ENCODE measurements around the gene ASPA. TPM values are rescaled to one million over a fixed set of nuclear protein-coding genes. Genes with fewer than 3 reads are reported as not detected.

ASPA gene
- total RNA-seq, 1 donor from 2014 or later: 2.5 TPM

DNA sequence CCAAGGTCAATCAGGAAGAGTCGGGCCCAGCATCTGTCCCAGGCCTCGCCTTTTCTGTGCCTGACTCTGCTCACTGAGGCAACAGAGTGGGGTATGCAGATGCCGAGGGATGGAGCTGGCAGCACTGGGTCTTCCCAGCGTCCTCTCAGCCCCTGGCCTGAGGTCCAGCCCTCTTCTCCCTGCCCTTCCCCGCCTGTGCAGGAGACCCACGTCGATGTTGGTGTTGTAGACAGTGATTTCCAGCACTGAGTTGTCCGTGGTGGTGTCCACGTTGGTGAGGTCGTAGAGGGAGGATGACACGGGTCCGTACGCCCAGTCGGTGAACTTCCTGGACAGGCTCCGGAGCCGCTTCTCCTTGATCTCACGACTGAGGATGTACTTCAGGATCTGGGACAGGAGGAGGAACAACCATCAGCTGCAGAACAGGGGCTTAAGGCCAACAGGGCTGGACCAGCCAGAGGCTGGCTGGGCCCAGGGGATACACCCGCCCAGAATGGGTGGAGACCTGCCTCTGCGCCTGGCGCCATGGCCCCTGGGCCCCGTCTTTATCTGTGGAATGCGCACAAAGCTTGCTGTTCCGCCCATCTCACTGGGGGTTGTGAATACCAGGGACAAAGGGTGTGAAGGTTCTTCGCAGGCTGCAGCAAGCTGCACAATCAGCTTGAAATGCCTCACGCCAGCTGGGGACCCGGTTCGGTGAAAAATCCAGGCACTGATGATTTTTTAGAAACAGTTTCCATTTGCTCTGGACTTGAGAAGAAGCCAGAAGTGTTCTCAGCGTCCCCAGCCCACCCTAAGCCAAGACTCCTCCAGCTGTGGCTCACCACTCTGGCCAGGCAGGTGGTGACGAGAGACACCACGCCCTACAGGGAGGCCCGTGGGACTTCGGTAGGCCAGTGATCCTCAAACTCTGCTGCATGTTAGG, 54.3 kb downstream of the ASPA start:
- peak; percentile 92 for ATAC-seq (ENCODE audit: poor library complexity)
- peak; percentile 92 for DNase-seq
- intact Hi-C loops (cut with DNase I): no loop called here

DNA sequence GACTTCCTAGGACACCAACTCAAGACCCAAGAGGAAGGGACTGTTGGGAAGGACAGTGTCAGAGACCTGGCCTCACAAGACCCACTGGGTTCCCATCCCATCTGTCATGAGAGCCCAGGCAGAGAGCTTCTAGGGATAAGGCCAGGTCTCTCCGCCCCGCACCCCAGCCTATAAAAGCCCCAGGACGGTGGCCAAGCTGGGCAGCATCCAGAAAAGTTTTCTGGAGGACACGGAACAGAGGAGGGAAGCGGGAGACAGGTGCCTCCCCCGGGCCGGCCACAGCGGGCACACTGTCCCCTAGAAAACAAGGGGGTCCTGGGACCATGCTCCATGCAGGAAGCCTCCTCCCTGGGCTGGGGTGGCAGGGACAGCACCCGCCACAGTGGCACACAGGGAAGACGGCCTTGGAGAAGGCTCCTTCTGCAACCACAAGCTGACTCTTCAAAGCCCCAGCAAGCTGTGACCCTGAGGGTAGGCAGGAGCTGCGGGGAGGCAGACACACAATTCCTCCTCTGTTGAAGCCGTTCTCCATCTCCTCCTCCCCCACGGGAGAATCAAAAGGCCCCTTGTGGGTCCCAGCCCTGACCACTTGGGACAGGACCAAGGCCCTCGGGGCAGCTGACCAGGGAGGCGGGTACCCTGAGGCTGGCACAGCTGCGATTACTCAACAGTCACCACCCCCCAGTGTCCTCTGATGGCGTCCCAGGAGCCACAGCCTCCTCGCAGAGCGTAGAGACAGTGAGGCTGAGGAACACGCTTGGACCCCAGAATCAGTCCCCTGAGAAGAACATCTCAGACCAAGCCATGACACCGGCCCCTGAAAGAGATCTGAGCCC, 55.7 kb downstream of the ASPA start:
- intact Hi-C loops (cut with DNase I): no loop called here
- ATAC-seq (ENCODE audit: poor library complexity) (peak; percentile 23), DNase-seq (peak; percentile 77)

DNA sequence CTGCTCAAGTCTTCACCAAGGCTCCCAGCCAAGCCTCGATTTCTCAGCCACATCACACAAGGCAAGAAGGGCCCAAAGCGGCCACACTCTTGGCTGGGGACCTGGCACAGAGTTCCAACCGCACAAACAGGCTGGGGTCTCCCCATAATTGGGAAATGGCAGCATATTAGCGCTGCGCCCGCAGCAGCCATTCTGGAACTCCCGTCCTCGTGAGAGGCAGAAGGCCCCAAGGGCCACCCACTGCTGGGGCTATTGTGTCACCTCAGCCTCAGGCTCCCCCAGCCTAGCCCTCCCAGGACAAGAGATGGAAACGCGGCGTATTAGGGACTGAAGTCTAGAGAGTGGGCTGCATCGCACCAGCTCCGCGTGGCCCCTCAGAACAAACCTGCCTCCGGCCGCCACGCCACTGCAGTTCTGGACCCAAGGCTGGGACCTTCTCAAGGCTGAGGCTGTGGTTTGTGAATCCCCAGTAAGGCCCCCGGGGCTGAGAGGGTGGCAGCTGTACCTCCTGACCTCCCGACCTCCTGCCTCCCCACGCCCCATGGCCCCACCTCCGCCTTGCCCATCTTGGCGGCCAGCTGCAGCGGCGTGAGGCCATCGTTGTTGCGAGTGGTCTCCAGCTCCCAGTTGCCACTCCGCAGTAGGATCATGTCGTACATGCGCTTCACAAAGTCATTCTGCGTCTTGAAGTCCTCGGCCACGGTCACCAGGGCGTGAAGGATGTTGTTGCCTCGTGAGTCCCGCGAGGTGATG, 56.5 kb downstream of the ASPA start:
- intact Hi-C loops (cut with DNase I): no loop called here
- ATAC-seq (ENCODE audit: poor library complexity) (no peak), DNase-seq (peak; percentile 27)

DNA sequence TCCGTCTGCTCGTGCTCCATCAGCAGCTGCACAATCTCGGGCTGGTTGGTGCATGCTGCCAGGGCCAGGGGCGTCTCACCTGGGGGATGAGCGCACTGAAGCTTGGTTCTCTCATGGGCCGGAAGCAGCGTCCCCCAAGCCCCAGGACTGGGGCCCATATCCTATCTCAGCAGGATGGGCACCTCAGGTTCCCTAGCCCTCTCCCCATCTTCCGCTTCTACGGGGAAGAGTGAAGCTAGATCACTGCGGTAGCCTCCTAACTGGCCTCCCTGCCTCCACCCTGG, 57.0 kb downstream of the ASPA start:
- ATAC-seq (ENCODE audit: poor library complexity): no peak
- no peak for DNase-seq
- intact Hi-C loops (cut with DNase I): no loop called here

DNA sequence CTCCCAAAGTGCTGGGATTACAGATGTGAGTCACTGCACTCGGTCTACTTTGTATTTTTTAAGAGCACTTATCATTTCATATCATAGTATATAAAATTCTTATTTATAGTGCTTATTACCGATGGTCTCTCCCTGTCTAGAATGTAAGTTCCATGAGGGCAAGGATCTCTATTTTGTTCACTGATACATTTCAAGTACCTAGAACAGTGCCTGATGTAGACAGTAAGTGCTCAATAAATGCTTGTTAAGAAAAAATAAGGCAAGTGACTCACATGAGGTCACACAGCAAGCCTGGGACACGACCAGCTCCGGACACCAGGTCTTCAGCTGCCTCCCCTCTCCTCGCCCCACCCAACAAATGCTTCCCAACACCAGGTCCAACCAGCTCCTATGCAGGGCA, 58.0 kb downstream of the ASPA start:
- DNase-seq: no peak
- intact Hi-C loops (cut with DNase I): no loop called here
- ATAC-seq (ENCODE audit: poor library complexity): no peak

DNA sequence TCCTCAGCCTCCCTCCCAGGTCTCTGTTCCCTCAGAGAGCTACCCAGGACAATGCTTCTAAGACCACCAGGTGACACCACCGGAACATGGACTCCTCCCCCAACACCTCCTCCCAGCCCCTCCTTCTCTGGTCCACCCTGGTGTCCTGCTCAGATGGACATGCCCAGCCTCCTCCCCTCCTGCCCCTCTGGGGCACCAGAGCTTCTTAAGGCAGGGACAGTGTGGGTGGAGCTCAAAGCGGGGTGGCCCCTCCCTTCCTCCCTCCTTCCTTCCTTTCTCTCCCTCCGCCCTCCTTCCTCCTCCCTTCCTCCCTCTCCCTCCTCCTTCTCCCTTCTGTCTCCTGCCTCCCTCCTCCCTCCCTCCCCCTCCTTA, 59.1 kb downstream of the ASPA start:
- ATAC-seq (ENCODE audit: poor library complexity): no peak
- intact Hi-C loops (cut with DNase I): no loop called here
- peak; percentile 70 for DNase-seq

DNA sequence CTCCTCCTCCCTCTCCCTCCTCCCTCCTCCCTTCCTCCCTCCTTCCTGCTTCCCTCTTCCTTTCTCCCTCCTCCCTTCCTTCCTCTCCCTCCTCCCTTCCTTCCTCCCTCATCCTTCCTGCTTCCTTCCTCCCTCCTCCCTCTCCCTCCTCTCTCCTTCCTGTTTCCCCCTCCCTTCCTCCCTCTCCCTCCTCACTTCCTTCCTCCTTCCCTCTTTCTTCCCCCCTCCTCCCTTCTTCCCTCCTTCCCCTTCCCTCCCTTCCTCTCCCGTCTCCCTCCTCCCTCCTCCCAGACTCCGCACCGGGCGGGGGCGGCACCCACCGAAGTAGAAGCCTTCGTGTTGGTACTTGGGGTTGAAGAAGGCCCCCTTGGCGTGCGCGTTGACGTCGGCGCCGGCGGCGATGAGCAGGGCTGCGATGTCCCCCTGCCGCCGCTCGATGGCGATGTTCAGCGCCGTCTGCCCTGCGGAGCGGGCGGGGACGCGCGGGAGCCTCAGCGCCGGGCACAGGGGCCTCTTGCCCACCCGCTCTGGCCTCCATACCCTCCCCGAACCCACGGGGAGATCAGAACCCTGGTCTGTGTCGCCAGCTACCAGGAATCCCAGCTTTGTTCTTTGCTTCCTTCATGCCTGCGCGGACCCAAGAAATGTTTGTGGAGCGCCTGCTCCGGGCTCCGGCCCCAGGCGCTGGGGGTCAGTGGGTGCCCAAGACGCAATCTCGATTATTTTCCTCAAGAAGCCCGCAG, 59.6 kb downstream of the ASPA start:
- peak; percentile 81 for ATAC-seq (ENCODE audit: poor library complexity)
- intact Hi-C loops (cut with DNase I): no loop called here
- peak; percentile 81 for DNase-seq

DNA sequence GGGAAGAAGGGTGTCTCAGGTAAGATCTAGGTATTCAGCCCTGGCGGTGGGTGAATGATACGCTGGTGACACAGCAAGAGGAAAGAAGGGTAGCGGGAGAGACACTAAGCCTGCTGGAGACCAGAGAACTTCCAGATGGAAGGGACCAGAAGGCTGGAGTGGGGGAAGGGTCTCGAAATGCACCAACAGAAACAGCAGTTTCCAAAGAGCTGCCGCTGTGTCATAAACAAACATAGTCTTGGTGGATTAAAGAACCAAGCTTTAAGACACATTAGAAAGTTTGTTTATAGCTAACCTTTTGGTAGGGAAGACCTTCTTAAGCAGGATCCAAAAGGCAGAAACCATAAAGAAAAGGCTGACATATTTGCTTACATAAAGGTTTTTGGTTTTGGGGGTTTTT, 60.9 kb downstream of the ASPA start:
- ATAC-seq (ENCODE audit: poor library complexity) (no peak), DNase-seq (no peak)
- intact Hi-C loops (cut with DNase I): no loop called here

DNA sequence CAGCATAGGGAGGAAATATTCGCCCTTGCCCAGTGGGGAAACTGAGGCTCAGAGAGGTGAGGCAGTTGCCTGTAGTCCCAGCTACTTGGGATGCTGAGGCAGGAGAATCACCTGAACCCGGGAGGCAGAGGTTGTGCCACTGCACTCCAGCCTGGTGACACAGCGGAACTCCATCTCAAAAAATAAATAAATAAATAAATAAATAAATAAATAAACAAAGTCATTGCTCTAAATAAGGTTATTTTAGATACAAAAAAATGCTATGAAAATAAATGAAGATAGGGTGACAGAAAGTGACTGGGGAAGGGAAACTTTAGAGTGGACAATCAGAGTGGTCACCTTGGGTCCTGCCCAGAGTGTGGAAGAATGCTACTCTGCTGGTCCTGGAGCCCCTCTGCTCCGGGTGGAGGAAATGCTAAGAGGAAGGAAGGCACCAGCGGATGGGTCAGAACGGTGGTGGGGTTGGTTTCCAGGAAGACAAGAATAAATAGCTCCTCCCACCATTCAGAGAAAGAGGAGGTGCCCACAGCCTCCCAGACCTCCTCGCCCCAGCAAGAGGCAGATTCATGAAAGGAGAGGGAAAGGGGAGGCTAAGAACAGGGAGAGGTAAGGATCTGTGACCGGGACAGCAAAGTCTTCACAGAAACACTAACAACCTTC, 64.2 kb downstream of the ASPA start:
- ATAC-seq (ENCODE audit: poor library complexity) (no peak), DNase-seq (peak; percentile 18)
- intact Hi-C loops (cut with DNase I): no loop called here

DNA sequence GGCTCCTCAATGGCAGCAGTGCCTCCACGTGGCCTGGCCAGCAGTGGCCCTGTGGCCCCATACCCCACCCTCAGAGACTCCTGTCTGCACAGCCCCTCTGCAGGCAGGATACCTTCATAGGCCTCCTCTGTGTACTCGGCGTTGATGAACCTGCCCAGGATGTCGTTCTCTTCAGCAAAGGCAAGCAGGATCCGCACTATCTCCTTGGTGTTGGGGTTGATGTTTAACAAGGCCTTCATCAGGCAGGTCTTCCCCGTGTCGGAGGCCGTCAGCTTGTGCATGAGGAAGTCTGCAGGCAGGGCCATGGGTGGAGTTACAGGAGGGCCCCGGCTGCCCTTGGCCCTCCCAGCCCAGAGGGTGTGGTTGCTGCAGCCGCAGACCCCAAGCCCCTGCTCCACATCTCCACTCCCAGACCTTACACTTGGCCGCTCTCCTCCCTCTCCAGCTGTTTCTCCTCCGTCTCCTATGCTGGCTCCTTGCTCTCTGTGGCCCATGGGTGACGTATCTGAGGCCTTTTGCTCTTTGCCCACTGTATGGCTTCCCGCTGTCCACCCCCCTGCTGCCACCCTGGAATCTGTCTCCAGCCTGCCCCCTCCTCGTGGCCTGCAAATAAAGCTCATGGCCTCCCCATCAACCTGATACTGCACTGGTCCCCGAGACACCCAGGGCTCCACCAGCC, 66.8 kb downstream of the ASPA start:
- ATAC-seq (ENCODE audit: poor library complexity): no peak
- intact Hi-C loops (cut with DNase I): no loop called here
- DNase-seq: peak; percentile 31

DNA sequence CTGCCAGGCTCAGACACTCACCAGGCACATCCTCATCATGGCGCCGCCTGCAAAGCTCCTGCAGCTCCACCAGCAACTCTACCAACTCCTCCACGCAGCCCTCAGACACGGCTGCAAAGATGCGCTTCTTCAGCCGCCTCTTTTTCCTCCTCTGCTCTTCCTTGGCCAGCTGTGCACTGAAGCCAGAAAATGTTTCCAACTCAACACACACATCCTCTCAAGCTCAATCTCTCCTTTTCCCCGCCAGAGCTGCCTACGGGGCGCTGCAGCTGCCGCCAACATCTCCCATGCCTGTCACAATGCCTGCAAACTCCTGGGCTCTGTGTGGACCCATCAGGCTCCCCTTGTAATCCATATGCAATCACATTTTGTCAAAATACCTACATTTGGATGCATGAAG, 67.7 kb downstream of the ASPA start:
- intact Hi-C loops (cut with DNase I): no loop called here
- peak; percentile 14 for DNase-seq
- ATAC-seq (ENCODE audit: poor library complexity): no peak

DNA sequence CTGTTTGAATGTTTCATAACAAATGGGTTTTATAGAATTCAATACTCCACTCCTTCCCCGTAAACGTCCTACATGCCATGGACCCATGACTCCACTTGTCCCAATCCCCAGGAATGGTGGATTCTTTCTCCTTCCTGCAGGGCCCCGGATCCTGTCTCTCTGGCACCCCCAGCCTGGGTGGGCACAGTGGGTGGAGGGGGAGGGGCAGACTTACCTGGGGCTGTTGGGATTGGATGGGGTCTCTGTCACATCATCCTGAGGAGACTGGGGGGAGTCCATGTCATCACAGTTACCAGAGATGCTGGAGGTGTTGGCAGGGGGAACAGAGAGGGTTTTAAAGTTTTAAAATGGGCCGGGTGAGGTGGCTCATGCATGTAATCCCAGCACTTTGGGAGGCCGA, 68.6 kb downstream of the ASPA start:
- ATAC-seq (ENCODE audit: poor library complexity) (no peak), DNase-seq (no peak)
- intact Hi-C loops (cut with DNase I): no loop called here

DNA sequence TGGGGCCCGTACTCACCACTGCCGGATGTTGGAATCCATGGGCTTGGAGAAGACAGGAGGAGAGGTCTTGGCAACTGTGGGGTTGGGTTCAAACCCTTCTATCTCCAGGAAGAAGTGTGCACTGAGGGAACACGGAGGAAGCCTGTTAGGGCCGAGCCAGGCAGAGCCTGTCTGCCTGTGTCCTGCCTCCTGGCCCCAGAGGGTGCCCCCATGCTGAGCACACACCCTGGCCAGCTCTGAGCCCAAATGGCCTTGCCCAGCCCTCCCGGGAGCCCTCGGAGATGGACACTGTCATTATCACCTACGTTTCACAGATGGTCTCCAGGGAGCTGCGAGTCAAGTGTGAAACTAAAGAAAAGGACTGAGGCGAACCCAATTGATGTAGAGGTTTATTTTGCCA, 69.4 kb downstream of the ASPA start:
- ATAC-seq (ENCODE audit: poor library complexity) (no peak), DNase-seq (peak; percentile 8)
- intact Hi-C loops (cut with DNase I): no loop called here

DNA sequence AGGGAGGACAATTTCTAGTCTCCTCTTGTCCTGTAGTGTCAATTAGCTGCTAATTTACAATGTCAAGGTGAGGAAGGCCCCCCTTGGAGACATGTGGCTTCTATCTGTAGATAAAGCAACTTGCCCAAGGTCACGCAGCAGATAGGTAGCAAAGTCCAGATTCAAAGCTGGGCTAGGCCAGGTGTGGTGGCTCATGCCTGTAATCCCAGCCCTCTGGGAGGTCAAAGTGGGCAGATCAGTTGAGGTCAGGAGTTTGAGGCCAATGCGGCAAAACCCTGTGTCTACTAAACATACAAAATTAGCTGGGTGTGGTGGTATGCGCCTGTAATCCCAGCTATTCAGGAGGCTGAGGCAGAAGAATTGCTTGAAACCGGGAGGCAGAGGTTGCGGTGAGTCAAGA, 70.7 kb downstream of the ASPA start:
- DNase-seq: peak; percentile 5
- intact Hi-C loops (cut with DNase I): no loop called here
- no peak for ATAC-seq (ENCODE audit: poor library complexity)

DNA sequence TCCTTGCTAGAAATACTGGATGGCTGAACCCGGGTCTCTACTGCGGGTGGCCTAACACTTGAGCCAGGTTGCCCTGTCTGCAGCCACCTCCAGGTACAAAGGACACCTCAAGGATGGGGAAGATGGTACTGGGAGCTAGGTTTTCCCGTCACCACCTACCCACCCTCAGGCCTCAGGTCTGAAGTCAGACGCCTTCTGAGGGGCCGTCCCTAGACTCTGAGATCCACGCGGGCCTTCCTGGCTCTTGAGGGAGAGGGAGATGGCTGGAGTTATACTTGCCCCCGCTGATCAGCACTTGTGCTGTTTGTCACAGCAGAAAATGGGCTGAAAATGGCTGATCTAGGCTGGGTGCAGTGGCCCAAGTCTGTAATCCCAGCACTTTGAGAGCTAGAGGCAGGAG, 71.2 kb downstream of the ASPA start:
- ATAC-seq (ENCODE audit: poor library complexity) (no peak), DNase-seq (peak; percentile 7)
- intact Hi-C loops (cut with DNase I): no loop called here

DNA sequence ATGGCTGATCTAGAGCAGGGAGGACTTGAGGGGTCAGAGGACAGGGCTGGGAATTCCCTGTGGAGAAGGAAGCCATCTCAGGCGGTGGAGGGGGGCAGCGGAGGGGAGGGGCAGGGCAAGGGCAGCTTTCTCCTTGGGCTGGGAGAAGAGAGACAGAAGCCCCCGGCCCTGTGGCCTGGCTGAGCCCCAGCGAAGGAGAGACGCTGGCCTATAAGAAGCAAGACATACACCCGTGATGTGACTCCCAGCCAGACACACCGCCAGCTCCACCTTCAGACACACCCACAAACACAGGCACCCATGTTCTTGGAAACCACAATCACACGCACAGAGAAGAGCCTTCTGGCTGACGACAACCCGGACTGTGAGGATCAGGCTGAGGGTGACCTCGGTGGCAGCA, 71.8 kb downstream of the ASPA start:
- intact Hi-C loops (cut with DNase I): no loop called here
- DNase-seq: peak; percentile 15
- no peak for ATAC-seq (ENCODE audit: poor library complexity)

DNA sequence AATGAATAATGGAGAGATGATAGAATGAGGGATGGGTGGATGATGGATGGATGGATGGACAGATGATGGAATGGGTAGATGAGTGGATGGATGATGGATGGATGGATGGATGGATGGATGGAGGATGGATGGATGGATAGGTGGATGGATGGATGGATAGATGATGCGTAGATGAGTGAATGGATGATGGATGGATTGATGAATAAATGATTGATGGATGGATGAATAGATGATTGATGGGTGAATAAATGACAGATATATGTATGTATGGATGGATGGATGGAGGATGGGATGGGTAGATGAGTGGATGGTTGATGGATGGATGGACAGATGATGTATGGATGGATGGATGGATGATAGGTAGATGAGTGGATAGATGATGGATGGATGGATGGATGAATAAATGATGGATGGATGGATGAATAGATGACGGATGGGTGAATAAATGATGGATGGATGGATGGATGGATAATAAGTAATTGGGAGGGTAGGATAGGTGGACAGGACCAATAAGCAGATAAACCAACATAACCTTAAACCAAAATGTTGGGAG, 73.9 kb downstream of the ASPA start:
- intact Hi-C loops (cut with DNase I): no loop called here
- ATAC-seq (ENCODE audit: poor library complexity) (no peak), DNase-seq (no peak)

DNA sequence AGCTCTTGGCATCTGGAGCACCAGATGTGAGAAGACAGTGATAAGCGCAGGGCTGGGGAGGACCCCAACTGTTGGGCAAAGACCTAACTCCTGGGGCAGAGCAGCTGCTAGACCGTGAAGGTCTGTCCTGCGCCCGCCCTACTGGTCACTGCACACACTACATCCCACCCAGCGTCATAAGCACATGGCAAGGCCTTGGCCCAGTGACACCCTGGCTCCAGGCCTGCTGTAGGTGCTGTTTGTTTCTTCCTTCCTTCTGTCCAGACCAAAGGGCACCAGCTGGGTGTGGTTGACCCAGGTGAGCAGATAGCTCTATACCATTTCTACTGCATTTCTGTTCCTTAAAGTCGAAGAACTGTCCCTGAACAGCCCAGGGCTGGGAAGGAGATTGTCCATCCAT, 75.4 kb downstream of the ASPA start:
- intact Hi-C loops (cut with DNase I): no loop called here
- ATAC-seq (ENCODE audit: poor library complexity): no peak
- peak; percentile 13 for DNase-seq

Data from Right ventricle myocardium superior (tissue), 1 donor.